ENCODE measurements around the gene PTEN.

DNA sequence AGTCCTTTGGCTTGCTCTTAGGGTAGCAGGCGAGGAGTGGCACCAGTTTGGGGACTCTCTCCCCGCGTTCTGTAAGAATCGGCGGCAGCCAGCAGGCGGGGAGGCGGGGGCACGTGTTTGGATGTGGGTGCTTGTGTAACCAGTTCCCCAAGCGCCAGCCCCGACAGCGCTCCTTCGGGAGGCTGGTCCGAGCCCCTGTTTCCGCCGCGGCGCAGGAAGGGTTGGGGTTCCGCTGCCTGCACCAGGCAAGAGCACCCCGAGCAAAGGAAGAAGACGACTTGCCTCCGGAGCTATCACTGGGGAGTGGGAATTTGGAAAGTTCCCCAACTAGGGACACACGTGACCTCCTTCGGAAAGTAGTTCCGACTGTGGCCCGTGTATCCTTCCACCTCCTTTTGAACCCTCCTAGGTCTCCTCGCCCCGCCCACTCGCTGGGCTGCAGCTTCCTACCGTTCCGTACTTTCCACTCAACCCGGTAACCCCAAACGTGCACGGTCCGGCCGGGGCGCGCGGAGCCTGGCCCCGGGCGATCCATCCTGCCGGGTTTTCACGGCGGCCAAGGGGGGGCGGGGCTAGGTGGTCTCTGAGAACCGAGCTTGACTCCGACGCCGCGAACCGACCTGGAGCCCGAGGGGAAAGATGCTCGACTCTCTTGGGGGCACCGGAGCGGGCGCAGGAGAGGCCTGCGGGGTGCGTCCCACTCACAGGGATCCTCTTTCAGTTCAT, 1.3 kb upstream of the PTEN start:
- TF ChIP-seq CTCF (IDR thresholded peaks at IDR 0.05) (no peak), POLR2A (IDR thresholded peaks at IDR 0.05) (peak in 1 of 2 donors; percentile 58)

All from heart left ventricle (tissue), 13 donors.